PC-3 (cell line): ENCODE measurements around the gene P3H2. TPM values are rescaled to one million over a fixed set of nuclear protein-coding genes. Genes with fewer than 3 reads are reported as not detected.

Experiments
- ATAC-seq: fragments of 200-7000 bp; cut with Tn5 transposase; 2 replicates; pipeline ENCODE4 v1.9.1; 2020; ENCODE audit warnings: mild to moderate bottlenecking, moderate library complexity
- BruUV-seq: library from RNA; stranded (reverse); fragments of 400-500 nt; replicated peaks from 2 replicates; lab custom pipeline; 2021; lab: Mats Ljungman, UMichigan
- CTCF ChIA-PET: fragments of 300-600 bp; sonication (Branson Sonifier 250); formaldehyde crosslinking; loops from one replicate; lab custom pipeline; 2022; ENCODE audit warnings: antibody characterized with exemption; lab: Charles Lee
- POLR2A ChIA-PET: fragments of 300-600 bp; sonication (Branson Sonifier 250); formaldehyde crosslinking; loops from one replicate; lab custom pipeline; 2022; ENCODE audit warnings: antibody characterized with exemption; ENCODE audit not compliant: unreplicated experiment; lab: Charles Lee
- DNase-seq: peaks from one replicate; pipeline ENCODE4 v3.0.0-alpha.2; 2015
- H2AFZ ChIP-seq: fragments of 300-600 bp; sonication (generic); 2 replicates; pipeline ENCODE4 v1.6.0; 2016; ENCODE audit warnings: antibody characterized with exemption, low read length
- H3F3A ChIP-seq: fragments of 300-600 bp; sonication (generic); one replicate; pipeline ENCODE4 v1.6.0; 2017; ENCODE audit warnings: antibody characterized with exemption, low read length, control low read depth, mild to moderate bottlenecking; ENCODE audit not compliant: unreplicated experiment
- H3K27ac ChIP-seq: fragments of 300-600 bp; sonication (generic); 2 replicates; pipeline ENCODE4 v1.5.1; 2016; ENCODE audit warnings: mild to moderate bottlenecking, low read length
- H3K27me3 ChIP-seq: fragments of 300-600 bp; sonication (generic); 2 replicates; pipeline ENCODE4 v1.6.1; 2016; ENCODE audit warnings: low read length, mixed read lengths
- H3K36me3 ChIP-seq: fragments of 300-600 bp; sonication (generic); 2 replicates; pipeline ENCODE4 v1.6.1; 2016; ENCODE audit warnings: low read depth, mixed run types, low read length, mixed read lengths
- H3K4me1 ChIP-seq: fragments of 300-600 bp; sonication (generic); 2 replicates; pipeline ENCODE4 v1.5.1; 2016; ENCODE audit warnings: low read length; ENCODE audit not compliant: insufficient read depth
- H3K4me2 ChIP-seq: fragments of 300-600 bp; sonication (generic); 2 replicates; pipeline ENCODE4 v1.6.0; 2016; ENCODE audit warnings: low read length
- H3K4me3 ChIP-seq: fragments of 300-600 bp; sonication (generic); 2 replicates; pipeline ENCODE4 v1.5.1; 2016; ENCODE audit warnings: mild to moderate bottlenecking, low read length, mixed read lengths
- H3K79me2 ChIP-seq: fragments of 300-600 bp; sonication (generic); 2 replicates; pipeline ENCODE4 v1.6.1; 2017; ENCODE audit warnings: low read length, mixed read lengths
- H3K9ac ChIP-seq: fragments of 300-600 bp; sonication (generic); 2 replicates; pipeline ENCODE4 v1.6.0; 2016; ENCODE audit warnings: mild to moderate bottlenecking, low read length
- H3K9me2 ChIP-seq: fragments of 300-600 bp; sonication (generic); replicated peaks from 2 replicates; pipeline ENCODE4 v1.6.1; 2016; ENCODE audit warnings: mixed run types, low read length, mixed read lengths
- H3K9me3 ChIP-seq: fragments of 300-600 bp; sonication (generic); 2 replicates; pipeline ENCODE4 v1.6.1; 2016; ENCODE audit warnings: low read length, mixed read lengths
- H4K20me1 ChIP-seq: fragments of 300-600 bp; sonication (generic); 2 replicates; pipeline ENCODE4 v1.6.1; 2016; ENCODE audit warnings: low read length, mixed read lengths
- CTCF ChIP-seq: fragments of 300-600 bp; sonication (generic); conservative IDR thresholded peaks from 2 replicates; pipeline ENCODE4 v1.5.1; 2017; ENCODE audit warnings: antibody characterized with exemption, low read depth, mild to moderate bottlenecking, low read length
- EZH2 ChIP-seq: fragments of 300-600 bp; sonication (generic); IDR thresholded peaks from one replicate; pipeline ENCODE4 v1.6.1; 2017; ENCODE audit warnings: antibody characterized with exemption, mild to moderate bottlenecking, low read length; ENCODE audit not compliant: unreplicated experiment
- EZH2phosphoT487 ChIP-seq: fragments of 300-600 bp; sonication (generic); IDR thresholded peaks from 2 replicates; pipeline ENCODE4 v1.6.1; 2018; ENCODE audit warnings: mild to moderate bottlenecking, antibody characterized with exemption, low read length, borderline replicate concordance
- intact Hi-C: fragments of 100-400 bp; cut with micrococcal nuclease; formaldehyde crosslinking; loops from 2 replicates; pipeline ENCODE4 v1.9.0; 2023
- total RNA-seq: library from RNA; depleted of rRNA; stranded (reverse); fragments of >200 nt; gene quantifications from 2 replicates; pipeline ENCODE4 v1.2.3, GENCODE V29; 2014

The P3H2 gene
- total RNA-seq, 1 experiment from 2014 or later: 4.5 TPM

GRCh38 chr3:190043741-190044140, 77.0 kb downstream of the P3H2 start:
- H3K79me2 ChIP-seq: no peaks in the 10 kb centered on the region
- H3K4me2 ChIP-seq: no peak overlapping the region
- peaks cover 5% of the 10 kb centered on the region for H3K4me1 ChIP-seq
- no peaks in the 10 kb centered on the region for H3K36me3 ChIP-seq
- TF ChIP-seq EZH2phosphoT487: no peak
- no peak for TF ChIP-seq EZH2
- TF ChIP-seq CTCF: no peak
- no peak overlapping the region for H3K27ac ChIP-seq
- POLR2A ChIA-PET: no interaction called here
- no peak overlapping the region for H3K4me3 ChIP-seq
- H3K27me3 ChIP-seq: no peaks in the 10 kb centered on the region
- H3K9me2 ChIP-seq: no peaks in the 10 kb centered on the region
- no peak for ATAC-seq
- BruUV-seq: no TSS peak
- H4K20me1 ChIP-seq: no peaks in the 10 kb centered on the region
- no peaks in the 10 kb centered on the region for H3K9me3 ChIP-seq
- no peaks in the 10 kb centered on the region for H3F3A ChIP-seq
- no peak overlapping the region for H2AFZ ChIP-seq
- no peak for DNase-seq
- H3K9ac ChIP-seq: no peak overlapping the region
- intact Hi-C loops: no loop called here
- CTCF ChIA-PET: interaction anchor here (0.6 kb wide), 1 partner anchor 16 kb away, joined by 3 read pairs; no protein-coding TSS in a partner anchor

- no peak overlapping the region for H3K4me2 ChIP-seq
- no peaks in the 10 kb centered on the region for H3K27me3 ChIP-seq
- intact Hi-C loops: no loop called here
- H3K79me2 ChIP-seq: no peaks in the 10 kb centered on the region
- H2AFZ ChIP-seq: no peak overlapping the region
- no peak overlapping the region for H3K9ac ChIP-seq
- no peaks in the 10 kb centered on the region for H3K9me2 ChIP-seq
- no peak for DNase-seq
- no peak overlapping the region for H3K27ac ChIP-seq
- CTCF ChIA-PET: no interaction called here
- H4K20me1 ChIP-seq: no peaks in the 10 kb centered on the region
- H3K9me3 ChIP-seq: no peaks in the 10 kb centered on the region
- H3K36me3 ChIP-seq: no peaks in the 10 kb centered on the region
- H3F3A ChIP-seq: no peaks in the 10 kb centered on the region
- no peak overlapping the region for H3K4me3 ChIP-seq
- no peak for ATAC-seq
- TF ChIP-seq CTCF (no peak), EZH2 (no peak), EZH2phosphoT487 (no peak)
- peaks cover 8% of the 10 kb centered on the region; the same call in 1 of the 2 replicates for H3K4me1 ChIP-seq
- no TSS peak for BruUV-seq
- POLR2A ChIA-PET: no interaction called here
Observed at GRCh38 chr3:190042558-190042957, 78.1 kb downstream of the P3H2 start.

- Histone ChIP-seq H3K9ac (no peak overlapping the region), H4K20me1 (no peaks in the 10 kb centered on the region), H3K27ac (no peak overlapping the region), H3K4me1 (peaks cover 9% of the 10 kb centered on the region; the same call in 1 of the 2 replicates), H3F3A (no peaks in the 10 kb centered on the region), H3K4me2 (no peak overlapping the region), H3K36me3 (no peaks in the 10 kb centered on the region), H2AFZ (no peak overlapping the region), H3K9me2 (no peaks in the 10 kb centered on the region), H3K4me3 (no peak overlapping the region), H3K27me3 (no peaks in the 10 kb centered on the region), H3K9me3 (no peaks in the 10 kb centered on the region), H3K79me2 (no peaks in the 10 kb centered on the region)
- ATAC-seq: no peak
- ChIA-PET CTCF (no interaction called here), POLR2A (no interaction called here)
- TF ChIP-seq EZH2phosphoT487 (no peak), CTCF (no peak), EZH2 (no peak)
- intact Hi-C loops: no loop called here
- no peak for DNase-seq
- BruUV-seq: no TSS peak
Observed at GRCh38 chr3:190041333-190042041, 79.2 kb downstream of the P3H2 start.
